Measurements from ENCODE around the gene AP3S1. TPM values are rescaled to one million over a fixed set of nuclear protein-coding genes. Genes with fewer than 3 reads are reported as not detected.

The AP3S1 gene
- total RNA-seq, 2 experiments from 2014 or later, result 33.2 to 33.6 TPM

GRCh38 chr5:115815693-115816225 is 26.0 kb upstream of the AP3S1 start:
- no peaks in the 10 kb centered on the region for H3K9me3 Mint-ChIP-seq
- H3K27me3 ChIP-seq (ENCODE audit: control insufficient read depth in 1 of 2, insufficient read depth in 2 of 2, low read length in 2 of 2), result peaks cover 37 to 62% of the 10 kb centered on the region in 2 experiments
- peaks cover 10% of the 10 kb centered on the region for H3K4me1 Mint-ChIP-seq (ENCODE audit: low read depth)
- TF ChIP-seq, protein P1, sequence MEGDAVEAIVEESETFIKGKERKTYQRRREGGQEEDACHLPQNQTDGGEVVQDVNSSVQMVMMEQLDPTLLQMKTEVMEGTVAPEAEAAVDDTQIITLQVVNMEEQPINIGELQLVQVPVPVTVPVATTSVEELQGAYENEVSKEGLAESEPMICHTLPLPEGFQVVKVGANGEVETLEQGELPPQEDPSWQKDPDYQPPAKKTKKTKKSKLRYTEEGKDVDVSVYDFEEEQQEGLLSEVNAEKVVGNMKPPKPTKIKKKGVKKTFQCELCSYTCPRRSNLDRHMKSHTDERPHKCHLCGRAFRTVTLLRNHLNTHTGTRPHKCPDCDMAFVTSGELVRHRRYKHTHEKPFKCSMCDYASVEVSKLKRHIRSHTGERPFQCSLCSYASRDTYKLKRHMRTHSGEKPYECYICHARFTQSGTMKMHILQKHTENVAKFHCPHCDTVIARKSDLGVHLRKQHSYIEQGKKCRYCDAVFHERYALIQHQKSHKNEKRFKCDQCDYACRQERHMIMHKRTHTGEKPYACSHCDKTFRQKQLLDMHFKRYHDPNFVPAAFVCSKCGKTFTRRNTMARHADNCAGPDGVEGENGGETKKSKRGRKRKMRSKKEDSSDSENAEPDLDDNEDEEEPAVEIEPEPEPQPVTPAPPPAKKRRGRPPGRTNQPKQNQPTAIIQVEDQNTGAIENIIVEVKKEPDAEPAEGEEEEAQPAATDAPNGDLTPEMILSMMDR (IDR thresholded peaks at IDR 0.05), result no peak
- H3K27ac ChIP-seq (ENCODE audit: low read depth in 1 of 2, low read length in 2 of 2), result no peak overlapping the region
- no peak for ATAC-seq (ENCODE audit: poor library complexity)
- POLR2A ChIA-PET, result no interaction called here
- H3K36me3 ChIP-seq (ENCODE audit: insufficient read depth, low read length), result no peaks in the 10 kb centered on the region
- H3K4me3 Mint-ChIP-seq, result peak overlapping the region; percentile 62
- no peaks in the 10 kb centered on the region for H3K36me3 Mint-ChIP-seq (ENCODE audit: low read depth)
- H3K27ac Mint-ChIP-seq, result no peak overlapping the region
- no peak overlapping the region for H3K4me3 ChIP-seq (ENCODE audit: low read length)
- peaks cover 16% of the 10 kb centered on the region for H3K4me1 ChIP-seq (ENCODE audit: insufficient read depth, low read length)
- intact Hi-C loops (cut with DNase I, micrococcal nuclease), result no loop called here
- peaks cover 83% of the 10 kb centered on the region for H3K27me3 Mint-ChIP-seq
- DNase-seq, result peak in 1 of 14 experiments; percentile 2
- peaks cover 0 to 9% of the 10 kb centered on the region in 2 experiments for H3K9me3 ChIP-seq (ENCODE audit: control insufficient read depth in 1 of 2, insufficient read depth in 1 of 2, low read length in 2 of 2)
- CTCF ChIA-PET, result no interaction called here

DNA sequence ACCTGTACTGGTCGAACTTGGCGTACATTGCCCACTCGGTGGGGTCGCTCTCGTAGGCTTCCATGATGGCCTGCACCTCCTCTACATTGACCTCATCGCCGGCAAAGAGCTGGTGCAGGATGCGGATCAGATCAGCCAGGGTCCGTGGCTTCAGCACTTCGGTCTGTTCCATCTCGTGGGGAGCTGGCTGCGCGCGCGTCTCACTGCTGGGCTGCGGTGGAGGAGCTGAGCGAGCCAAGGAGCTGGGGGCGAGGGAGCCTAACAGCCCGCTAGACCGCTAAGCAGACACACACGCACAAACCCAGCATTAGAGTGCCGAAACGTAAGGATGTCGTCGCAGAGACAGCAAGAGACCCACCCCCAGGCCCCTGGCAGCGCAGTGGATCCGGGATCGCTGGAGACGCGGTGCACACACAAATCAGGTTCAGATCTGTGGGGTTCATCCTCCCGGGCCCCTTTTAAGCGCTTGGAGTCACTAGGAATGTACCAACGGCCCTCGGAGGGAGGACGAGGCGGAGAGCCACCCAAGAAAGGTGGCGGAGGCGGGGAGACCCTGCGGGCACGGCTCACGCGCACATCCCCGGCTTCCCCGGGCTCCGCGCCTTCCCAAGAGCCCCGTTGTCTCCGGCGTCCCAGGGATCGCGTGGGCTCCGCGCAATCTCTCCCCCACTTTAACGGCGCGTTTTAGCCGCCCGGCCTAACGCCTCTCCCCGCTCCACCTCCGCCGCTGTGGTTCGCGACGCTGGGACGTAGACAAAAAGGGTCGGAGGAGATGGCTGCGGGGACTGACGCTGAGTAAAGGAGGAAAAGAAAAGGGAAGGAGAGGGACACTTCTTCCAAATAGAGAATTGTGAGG is 25.3 kb upstream of the AP3S1 start, which contains the start of gene CDO1:
CDO1 (minus strand) TSS at position 434 of the 856 bp plus-strand sequence; CDS start at position 172, 262 bp downstream.
- peaks cover 16% of the 10 kb centered on the region for H3K4me1 ChIP-seq (ENCODE audit: insufficient read depth, low read length)
- H3K4me3 ChIP-seq (ENCODE audit: low read length), result peak within 1 kb of the TSS; percentile 38
- ChIA-PET CTCF (no interaction called here), POLR2A (no interaction called here)
- no peaks in the 10 kb centered on the region for H3K36me3 ChIP-seq (ENCODE audit: insufficient read depth, low read length)
- no peaks in the 10 kb centered on the region for H3K9me3 Mint-ChIP-seq
- peak within 1 kb of the TSS; percentile 62 for H3K4me3 Mint-ChIP-seq
- peaks cover 0 to 9% of the 10 kb centered on the region in 2 experiments for H3K9me3 ChIP-seq (ENCODE audit: control insufficient read depth in 1 of 2, insufficient read depth in 1 of 2, low read length in 2 of 2)
- H3K4me1 Mint-ChIP-seq (ENCODE audit: low read depth), result peaks cover 10% of the 10 kb centered on the region
- intact Hi-C loops (cut with DNase I, micrococcal nuclease), result no loop called here
- peaks cover 79% of the 10 kb centered on the region for H3K27me3 Mint-ChIP-seq
- H3K27ac Mint-ChIP-seq, result no peak within 1 kb of the TSS
- ATAC-seq (ENCODE audit: poor library complexity), result no peak
- TF ChIP-seq, protein P1 (IDR thresholded peaks at IDR 0.05), result no peak
- peaks cover 37 to 68% of the 10 kb centered on the region in 2 experiments for H3K27me3 ChIP-seq (ENCODE audit: control insufficient read depth in 1 of 2, insufficient read depth in 2 of 2, low read length in 2 of 2)
- peak in 4 of 14 experiments; percentile 4 to 26 (median 12) for DNase-seq
- H3K27ac ChIP-seq (ENCODE audit: low read depth in 1 of 2, low read length in 2 of 2), result no peak within 1 kb of the TSS
- no peaks in the 10 kb centered on the region for H3K36me3 Mint-ChIP-seq (ENCODE audit: low read depth)

- no peak overlapping the region for H3K4me3 Mint-ChIP-seq
- Histone ChIP-seq H3K36me3 (ENCODE audit: insufficient read depth, low read length) (no peaks in the 10 kb centered on the region), H3K27ac (ENCODE audit: low read depth in 1 of 2, low read length in 2 of 2) (no peak overlapping the region), H3K4me1 (ENCODE audit: insufficient read depth, low read length) (peaks cover 16% of the 10 kb centered on the region), H3K4me3 (ENCODE audit: low read length) (no peak overlapping the region), H3K9me3 (ENCODE audit: control insufficient read depth in 1 of 2, insufficient read depth in 1 of 2, low read length in 2 of 2) (peaks cover 0 to 9% of the 10 kb centered on the region in 2 experiments), H3K27me3 (ENCODE audit: control insufficient read depth in 1 of 2, insufficient read depth in 2 of 2, low read length in 2 of 2) (peaks cover 37 to 64% of the 10 kb centered on the region in 2 experiments)
- TF ChIP-seq, protein P1 (IDR thresholded peaks at IDR 0.05), result no peak
- intact Hi-C loops (cut with DNase I, micrococcal nuclease), result no loop called here
- H3K27me3 Mint-ChIP-seq, result peaks cover 73% of the 10 kb centered on the region
- H3K27ac Mint-ChIP-seq, result no peak overlapping the region
- H3K36me3 Mint-ChIP-seq (ENCODE audit: low read depth), result no peaks in the 10 kb centered on the region
- peaks cover 10% of the 10 kb centered on the region for H3K4me1 Mint-ChIP-seq (ENCODE audit: low read depth)
- ChIA-PET CTCF (no interaction called here), POLR2A (no interaction called here)
- no peak for DNase-seq
- no peaks in the 10 kb centered on the region for H3K9me3 Mint-ChIP-seq
- ATAC-seq (ENCODE audit: poor library complexity), result no peak
Measured at GRCh38 chr5:115817386-115817785, 24.3 kb upstream of the AP3S1 start.

Data from CD4-positive, alpha-beta T cell (primary cell).